GM19463 (cell line): Measurements from ENCODE around the gene SNX30.

Experiments used
- ATAC-seq: cut with Tn5 transposase; IDR thresholded peaks from one replicate; pipeline ENCODE4 v1.9.1; 2021; ENCODE audit warnings: mild to moderate bottlenecking, moderate library complexity; ENCODE audit not compliant: unreplicated experiment

SNX30 gene

DNA sequence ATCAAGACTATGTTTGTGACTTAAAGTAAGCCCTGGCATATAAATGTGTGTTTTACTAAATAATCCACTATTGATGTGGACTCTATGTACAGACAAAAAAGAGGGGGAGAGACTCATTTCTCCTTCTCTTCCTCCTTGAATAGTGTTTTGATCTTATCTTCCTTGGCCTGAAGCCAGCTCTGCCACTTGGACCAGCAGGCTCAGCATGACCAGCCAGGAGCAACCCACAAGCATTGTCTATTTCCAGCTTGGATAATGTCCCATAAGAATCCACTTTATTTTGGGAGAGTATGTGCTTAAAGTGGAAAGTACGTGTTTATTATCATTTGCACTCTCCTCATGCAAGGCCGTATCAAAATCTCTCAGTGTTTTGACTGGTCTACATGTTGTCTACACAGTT is 164.0 kb downstream of the SNX30 start:
- no peak for ATAC-seq

DNA sequence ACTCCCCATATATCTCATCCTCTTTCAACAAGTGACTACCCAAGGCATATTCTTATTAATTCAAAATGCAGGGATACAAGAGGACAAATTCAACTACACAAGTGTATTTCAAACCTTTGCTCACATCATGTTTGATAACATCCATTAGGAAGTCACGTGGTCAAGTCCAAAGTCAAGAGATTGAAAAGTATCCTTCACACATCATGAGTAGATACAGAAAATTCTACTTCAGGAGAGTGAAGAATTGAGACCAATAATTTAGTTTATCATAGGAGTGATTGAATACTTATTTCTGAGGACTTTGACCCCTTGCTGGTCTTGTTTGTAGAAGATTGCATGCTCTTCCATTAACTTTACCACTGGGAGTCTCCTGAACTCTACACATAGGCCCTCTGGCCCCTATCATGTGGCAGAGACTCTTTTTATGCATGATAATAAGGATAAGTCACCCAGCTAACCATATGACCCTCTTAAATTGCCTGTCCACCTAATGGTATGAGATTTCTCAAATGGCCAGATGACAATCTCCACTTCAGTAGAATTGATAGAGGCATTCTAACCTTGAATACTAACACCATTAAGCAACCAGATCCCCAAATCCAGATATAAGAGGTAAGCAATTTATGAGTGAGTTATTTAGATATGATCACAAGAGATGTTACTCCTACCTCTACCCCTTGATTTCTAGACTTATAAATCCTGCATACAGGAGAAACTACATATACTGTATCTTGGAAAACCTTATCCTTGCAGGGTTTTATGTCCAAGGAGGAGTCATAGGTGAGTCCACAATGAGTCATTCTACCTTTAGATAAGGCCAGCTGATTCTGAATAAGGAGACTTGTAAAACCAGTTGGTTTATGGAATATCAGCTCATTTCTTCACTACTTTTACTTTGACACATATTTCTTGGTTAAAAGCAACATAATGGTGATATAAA is 166.8 kb downstream of the SNX30 start:
- no peak for ATAC-seq

DNA sequence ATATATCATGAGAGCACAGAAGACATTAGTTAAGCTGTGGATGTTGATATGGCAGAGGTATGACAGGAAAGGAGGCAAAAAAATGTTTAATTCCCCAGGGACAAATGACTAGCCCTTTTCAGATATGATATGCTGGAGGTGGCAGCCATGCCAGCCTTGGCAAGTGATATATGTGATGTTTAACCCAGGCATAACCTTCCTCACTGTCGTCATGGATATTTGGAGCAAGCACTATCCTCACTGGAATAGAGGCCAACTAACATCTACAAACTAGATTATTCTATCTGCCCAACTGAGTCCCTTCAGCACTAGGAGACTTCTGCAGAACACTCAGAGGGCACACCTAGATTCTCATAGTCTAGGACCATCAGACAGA is 167.4 kb downstream of the SNX30 start:
- ATAC-seq: no peak

- ATAC-seq: no peak
Measured at GRCh38 chr9:112921549-112921948, 171.0 kb downstream of the SNX30 start.
